Parathyroid adenoma (tissue), 2 donors: ENCODE results near the gene CEP112.
"Not testable (repeated sequence)": the region's sequence is repeated elsewhere in the genome, so short reads cannot be mapped to it uniquely, and the experiment has no call there.

Experiments used
- H2AFZ ChIP-seq: fragments of 300-600 bp; sonication (generic); one replicate; pipeline ENCODE4 v1.7.0; 2017; ENCODE audit warnings: antibody characterized with exemption, mild to moderate bottlenecking
- H3K27ac ChIP-seq: fragments of 300-600 bp; sonication (generic); one replicate; pipeline ENCODE4 v1.7.0; 2017
- H3K27me3 ChIP-seq: fragments of 300-600 bp; sonication (generic); one replicate; pipeline ENCODE4 v1.7.0; 2017; ENCODE audit warnings: low read length; ENCODE audit not compliant: control insufficient read depth, insufficient read depth
- H3K36me3 ChIP-seq: fragments of 300-600 bp; sonication (generic); one replicate; pipeline ENCODE4 v1.7.0; 2017; ENCODE audit warnings: low read length; ENCODE audit not compliant: control insufficient read depth, insufficient read depth
- H3K4me1 ChIP-seq: fragments of 300-600 bp; sonication (generic); one replicate; pipeline ENCODE4 v1.7.0; 2017; ENCODE audit warnings: control low read depth
- H3K4me2 ChIP-seq: fragments of 300-600 bp; sonication (generic); one replicate; pipeline ENCODE4 v1.7.0; 2017; ENCODE audit warnings: low read length
- H3K4me3 ChIP-seq: fragments of 300-600 bp; sonication (generic); one replicate; pipeline ENCODE4 v1.7.0; 2017; ENCODE audit warnings: low read depth, low read length
- H3K79me2 ChIP-seq: fragments of 300-600 bp; sonication (generic); one replicate; pipeline ENCODE4 v1.7.0; 2017; ENCODE audit warnings: control low read depth
- H3K9ac ChIP-seq: fragments of 300-600 bp; sonication (generic); one replicate; pipeline ENCODE4 v1.7.0; 2017; ENCODE audit warnings: mild to moderate bottlenecking
- H3K9me3 ChIP-seq: fragments of 300-600 bp; sonication (generic); one replicate; pipeline ENCODE4 v1.7.0; 2017; ENCODE audit warnings: low read length; ENCODE audit not compliant: control insufficient read depth
- TF ChIP-seq, protein P1 (sequence below): fragments of 300-600 bp; sonication (generic); IDR thresholded peaks from one replicate; pipeline ENCODE4 v1.7.0; 2017; ENCODE audit warnings: antibody characterized with exemption, mild to moderate bottlenecking
- donor health status: primary hyperparathyroidism.

The CEP112 gene

DNA sequence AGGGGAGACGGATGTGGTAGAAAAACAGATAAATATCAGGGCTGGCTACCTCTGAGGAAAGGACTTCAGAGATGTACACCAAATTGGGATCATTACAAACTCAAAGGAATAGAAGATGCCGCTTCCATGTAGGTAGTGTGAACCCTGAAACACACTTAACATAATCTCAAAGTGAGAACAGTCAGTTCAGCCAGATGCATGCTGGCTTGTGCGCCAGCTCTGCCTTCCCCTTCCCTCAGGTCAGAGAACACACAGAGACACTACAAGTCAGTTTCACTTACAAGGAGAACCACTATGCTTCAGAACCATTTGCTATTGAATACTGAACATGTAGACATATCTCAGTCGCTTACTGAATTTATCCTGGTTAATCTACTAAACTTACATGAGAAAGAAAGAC is 454.5 kb downstream of the CEP112 start:
- Histone ChIP-seq H3K36me3 (no peaks in the 10 kb centered on the region), H3K79me2 (no peaks in the 10 kb centered on the region), H3K27ac (no peak overlapping the region), H2AFZ (no peak overlapping the region), H3K4me3 (no peak overlapping the region), H3K4me2 (no peak overlapping the region), H3K9ac (no peak overlapping the region), H3K27me3 (no peaks in the 10 kb centered on the region), H3K4me1 (no peaks in the 10 kb centered on the region), H3K9me3 (no peaks in the 10 kb centered on the region)
- TF ChIP-seq, protein P1, sequence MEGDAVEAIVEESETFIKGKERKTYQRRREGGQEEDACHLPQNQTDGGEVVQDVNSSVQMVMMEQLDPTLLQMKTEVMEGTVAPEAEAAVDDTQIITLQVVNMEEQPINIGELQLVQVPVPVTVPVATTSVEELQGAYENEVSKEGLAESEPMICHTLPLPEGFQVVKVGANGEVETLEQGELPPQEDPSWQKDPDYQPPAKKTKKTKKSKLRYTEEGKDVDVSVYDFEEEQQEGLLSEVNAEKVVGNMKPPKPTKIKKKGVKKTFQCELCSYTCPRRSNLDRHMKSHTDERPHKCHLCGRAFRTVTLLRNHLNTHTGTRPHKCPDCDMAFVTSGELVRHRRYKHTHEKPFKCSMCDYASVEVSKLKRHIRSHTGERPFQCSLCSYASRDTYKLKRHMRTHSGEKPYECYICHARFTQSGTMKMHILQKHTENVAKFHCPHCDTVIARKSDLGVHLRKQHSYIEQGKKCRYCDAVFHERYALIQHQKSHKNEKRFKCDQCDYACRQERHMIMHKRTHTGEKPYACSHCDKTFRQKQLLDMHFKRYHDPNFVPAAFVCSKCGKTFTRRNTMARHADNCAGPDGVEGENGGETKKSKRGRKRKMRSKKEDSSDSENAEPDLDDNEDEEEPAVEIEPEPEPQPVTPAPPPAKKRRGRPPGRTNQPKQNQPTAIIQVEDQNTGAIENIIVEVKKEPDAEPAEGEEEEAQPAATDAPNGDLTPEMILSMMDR = no peak

GRCh38 chr17:65733314-65733713 is 458.6 kb downstream of the CEP112 start:
- TF ChIP-seq, protein P1 = no peak
- H3K27me3 ChIP-seq = no peaks in the 10 kb centered on the region
- H3K4me2 ChIP-seq = no peak overlapping the region
- no peak overlapping the region for H3K4me3 ChIP-seq
- H3K4me1 ChIP-seq = no peaks in the 10 kb centered on the region
- H2AFZ ChIP-seq = no peak overlapping the region
- no peaks in the 10 kb centered on the region for H3K79me2 ChIP-seq
- H3K27ac ChIP-seq = no peak overlapping the region
- no peaks in the 10 kb centered on the region for H3K36me3 ChIP-seq
- no peak overlapping the region for H3K9ac ChIP-seq
- no peaks in the 10 kb centered on the region for H3K9me3 ChIP-seq

DNA sequence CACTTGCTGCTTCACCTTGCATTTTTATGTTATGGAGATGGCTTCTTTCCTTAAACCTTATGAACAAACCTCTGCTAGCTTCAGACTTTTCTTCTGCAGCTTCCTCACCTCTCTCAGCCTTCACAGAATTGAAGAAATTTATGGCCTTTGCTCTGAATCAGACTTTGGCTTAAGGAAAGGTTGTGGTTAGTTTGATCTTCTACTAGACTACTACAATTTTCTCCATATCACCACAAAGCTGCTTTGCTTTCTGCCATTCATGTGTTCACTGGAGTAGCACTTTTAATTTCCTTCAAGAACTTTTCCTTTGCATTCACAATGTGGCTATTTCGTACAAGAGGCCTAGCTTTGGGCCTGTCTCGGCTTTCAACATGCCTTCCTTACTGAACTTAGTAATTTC is 459.3 kb downstream of the CEP112 start:
- not testable (repeated sequence) for H3K79me2 ChIP-seq, H3K36me3 ChIP-seq, H3K9ac ChIP-seq, H3K4me2 ChIP-seq, H2AFZ ChIP-seq, H3K4me3 ChIP-seq, H3K27me3 ChIP-seq, H3K9me3 ChIP-seq, H3K27ac ChIP-seq, H3K4me1 ChIP-seq

GRCh38 chr17:65730711-65731169 is 461.2 kb downstream of the CEP112 start:
- Histone ChIP-seq H3K27ac (no peak overlapping the region), H3K9ac (no peak overlapping the region), H3K4me2 (no peak overlapping the region), H3K9me3 (no peaks in the 10 kb centered on the region), H3K36me3 (no peaks in the 10 kb centered on the region), H3K27me3 (no peaks in the 10 kb centered on the region), H2AFZ (no peak overlapping the region), H3K4me1 (no peaks in the 10 kb centered on the region), H3K79me2 (no peaks in the 10 kb centered on the region), H3K4me3 (no peak overlapping the region)
- TF ChIP-seq, protein P1 = no peak

- no peak overlapping the region for H3K4me3 ChIP-seq
- no peak overlapping the region for H3K9ac ChIP-seq
- H3K9me3 ChIP-seq = no peaks in the 10 kb centered on the region
- no peaks in the 10 kb centered on the region for H3K79me2 ChIP-seq
- H3K36me3 ChIP-seq = no peaks in the 10 kb centered on the region
- TF ChIP-seq, protein P1 = no peak
- H3K4me2 ChIP-seq = no peak overlapping the region
- no peak overlapping the region for H3K27ac ChIP-seq
- no peak overlapping the region for H2AFZ ChIP-seq
- no peaks in the 10 kb centered on the region for H3K4me1 ChIP-seq
- H3K27me3 ChIP-seq = no peaks in the 10 kb centered on the region
Measured at GRCh38 chr17:65729207-65729606, 462.7 kb downstream of the CEP112 start.
